HG03520 (cell line): ENCODE data around the gene CDH6.
"Not testable (repeated sequence)": the region's sequence is repeated elsewhere in the genome, so short reads cannot be mapped to it uniquely, and the experiment has no call there.

Experiments
- ATAC-seq: cut with Tn5 transposase; IDR thresholded peaks from one replicate; pipeline ENCODE4 v1.9.1; 2021; ENCODE audit warnings: mild to moderate bottlenecking, moderate library complexity; ENCODE audit not compliant: unreplicated experiment

CDH6 gene

GRCh38 chr5:31322946-31323345 is 129.5 kb downstream of the CDH6 start:
- ATAC-seq: no peak

DNA sequence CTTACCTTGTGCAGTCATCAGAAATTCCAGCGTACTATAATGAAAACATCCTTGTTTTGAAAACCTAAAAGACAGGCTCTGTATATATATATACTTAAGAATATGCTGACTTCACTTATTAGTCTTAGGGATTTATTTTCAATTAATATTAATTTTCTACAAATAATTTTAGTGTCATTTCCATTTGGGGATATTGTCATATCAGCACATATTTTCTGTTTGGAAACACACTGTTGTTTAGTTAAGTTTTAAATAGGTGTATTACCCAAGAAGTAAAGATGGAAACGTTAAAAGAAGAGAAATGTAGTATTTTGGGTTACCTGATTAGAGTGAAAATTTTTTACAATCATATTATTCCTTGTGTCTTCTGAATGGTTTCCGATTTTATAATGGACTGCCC is 131.4 kb downstream of the CDH6 start:
- no peak for ATAC-seq

DNA sequence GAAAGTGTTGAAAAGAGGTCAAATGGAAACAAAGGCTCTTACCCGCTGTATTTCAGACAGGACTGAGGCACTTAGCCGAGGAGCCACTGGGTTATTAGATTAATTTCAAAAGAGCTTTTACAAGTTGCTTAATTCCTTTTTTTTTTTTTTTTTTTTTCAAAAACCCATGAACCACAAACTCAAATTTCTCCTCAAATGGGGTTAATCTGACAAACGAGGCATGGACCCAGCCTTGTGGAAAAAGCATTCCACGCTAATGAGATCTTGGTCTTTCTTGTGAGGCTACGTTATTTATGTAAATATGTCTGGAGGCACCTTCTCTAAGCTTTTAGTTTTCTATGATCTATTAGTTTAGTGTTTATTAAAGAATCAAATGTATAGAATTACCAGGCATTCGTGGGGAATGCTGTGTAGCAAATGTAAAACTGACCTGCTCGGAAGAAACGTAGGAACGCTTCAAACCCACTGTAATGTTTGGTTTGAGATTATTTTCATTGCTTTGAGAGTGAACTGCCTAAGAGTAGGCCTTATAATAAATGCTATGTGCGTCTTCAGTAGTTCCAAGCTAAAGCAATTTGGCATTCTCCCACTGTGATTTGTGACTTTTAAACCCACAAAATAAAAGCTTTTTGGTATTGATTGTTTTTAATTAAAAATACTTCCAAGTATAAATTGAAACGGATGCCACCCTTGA is 134.7 kb downstream of the CDH6 start:
- ATAC-seq: no peak

DNA sequence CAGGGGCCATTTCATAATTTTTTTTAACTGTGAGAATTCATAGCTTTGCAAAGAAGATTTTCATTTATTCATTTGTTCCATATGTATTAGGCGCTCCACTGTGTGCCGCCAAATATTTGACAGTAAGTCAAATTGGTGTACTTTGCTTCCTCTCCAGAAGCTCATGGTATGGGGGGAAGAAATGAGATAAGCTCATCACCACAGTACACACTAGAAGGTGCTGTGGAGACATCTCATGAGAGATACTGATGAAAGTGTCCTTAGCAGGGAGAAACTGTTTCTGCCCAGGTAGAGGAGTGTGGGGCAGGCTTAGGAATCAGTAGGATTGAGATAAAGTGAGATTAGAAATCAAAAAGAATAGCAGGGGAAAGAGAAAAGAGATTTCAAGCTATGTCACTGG is 136.2 kb downstream of the CDH6 start:
- ATAC-seq: no peak

DNA sequence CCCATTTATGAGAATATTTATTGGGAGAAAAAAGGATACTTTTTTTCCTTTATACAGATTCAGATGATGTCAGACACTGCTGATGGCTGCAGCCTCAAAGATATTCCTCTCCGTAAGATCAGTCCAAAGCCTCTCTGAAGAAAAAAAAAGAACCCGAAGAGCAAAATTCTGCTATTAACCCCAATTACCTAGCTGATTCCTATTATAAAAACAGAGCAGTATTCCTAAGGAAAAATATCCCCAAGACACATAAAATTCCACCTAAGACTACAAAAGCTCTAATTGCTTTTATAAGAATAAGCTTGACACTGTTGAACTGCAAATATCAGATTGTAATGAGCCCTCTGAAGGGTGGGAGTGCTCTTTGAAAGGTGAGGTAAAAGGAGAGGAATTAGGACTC is 138.7 kb downstream of the CDH6 start:
- ATAC-seq: no peak

- ATAC-seq: no peak
Observed at GRCh38 chr5:31333475-31333874, 140.0 kb downstream of the CDH6 start.

DNA sequence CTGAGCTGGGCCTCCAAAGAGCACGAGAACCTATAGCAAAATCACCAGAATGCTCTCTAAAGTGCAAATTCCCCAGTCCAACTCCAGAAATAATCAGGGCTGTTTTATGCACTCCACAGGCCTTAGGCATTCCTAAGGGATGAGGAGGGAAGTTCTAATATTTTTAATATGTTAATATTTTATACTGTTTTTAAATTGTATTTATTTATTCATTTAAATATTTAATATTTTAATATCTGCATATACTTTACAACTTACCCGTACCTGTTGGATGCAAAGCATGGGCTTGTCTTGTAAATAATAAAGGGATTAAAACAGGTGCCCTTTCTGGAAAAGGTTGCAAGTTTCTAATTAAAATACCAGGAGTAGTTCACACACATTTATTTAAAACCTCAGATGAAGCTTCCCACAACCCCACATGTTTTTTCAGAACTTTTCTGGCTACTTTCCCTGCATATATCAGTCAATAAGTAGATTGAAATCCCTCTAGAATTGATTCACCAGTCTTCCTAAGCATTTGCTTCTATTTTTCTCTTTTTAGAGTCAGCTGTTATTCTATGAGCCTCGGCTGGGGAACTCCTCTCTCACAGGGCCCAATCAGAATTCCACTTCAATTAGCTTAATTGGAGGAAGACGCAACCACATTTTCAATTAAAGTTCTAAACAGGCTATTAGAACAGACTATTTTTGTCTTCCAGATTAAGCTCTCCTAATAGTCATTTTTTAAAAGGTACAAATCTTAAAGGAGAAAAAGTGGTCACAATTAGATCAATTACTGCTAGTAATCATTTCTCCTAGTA is 140.8 kb downstream of the CDH6 start:
- no peak for ATAC-seq

DNA sequence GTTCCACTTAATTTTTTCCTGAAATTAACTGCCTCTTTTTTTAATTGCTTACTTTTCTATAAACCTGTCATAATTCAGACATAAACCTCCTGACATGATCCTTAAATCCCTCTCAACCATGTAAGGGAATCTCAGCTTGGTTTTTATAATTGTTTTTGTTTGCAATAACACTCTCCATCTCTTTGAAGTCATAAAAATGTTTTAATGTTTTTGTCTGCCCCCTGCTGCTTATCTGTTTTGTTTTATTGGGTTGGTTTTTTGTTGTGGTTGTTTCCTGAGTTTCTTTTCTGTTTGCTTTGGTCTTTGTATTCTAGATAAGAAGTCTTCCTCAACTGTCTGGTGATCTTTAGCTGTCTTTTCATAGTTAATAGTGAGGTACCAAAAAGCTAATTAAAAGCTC is 142.0 kb downstream of the CDH6 start:
- ATAC-seq: no peak

GRCh38 chr5:31343946-31344345 is 150.5 kb downstream of the CDH6 start:
- no peak for ATAC-seq

DNA sequence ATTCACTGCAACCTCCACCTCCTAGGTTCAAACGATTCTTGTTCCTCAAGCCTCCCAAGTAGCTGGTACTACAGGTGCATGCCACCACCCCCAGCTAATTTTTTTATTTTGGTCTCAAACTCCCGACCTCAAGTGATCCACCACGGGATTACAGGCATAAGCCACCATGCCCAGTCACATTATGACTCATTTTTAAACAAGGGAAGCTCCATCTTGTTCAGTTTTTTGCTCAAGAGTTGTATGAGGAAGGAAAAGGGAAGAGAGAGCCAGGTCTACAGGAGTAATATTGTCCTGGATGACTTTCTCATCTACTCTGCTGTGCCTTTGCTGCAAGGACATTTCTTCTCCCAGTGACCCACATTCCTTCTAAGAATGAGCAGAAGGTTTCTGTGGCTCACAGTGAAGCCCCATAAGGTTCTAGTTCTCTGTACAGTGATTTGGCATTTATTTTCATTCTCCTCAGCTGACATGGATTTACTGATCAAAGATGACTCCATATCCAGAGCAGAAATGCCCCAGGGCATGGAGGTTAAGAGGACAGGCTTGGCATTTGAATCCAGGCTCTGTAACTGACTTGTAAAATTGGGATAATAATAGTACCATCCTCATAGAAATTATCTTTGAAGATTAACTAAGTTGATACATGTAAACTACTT is 153.5 kb downstream of the CDH6 start:
- ATAC-seq: no peak

DNA sequence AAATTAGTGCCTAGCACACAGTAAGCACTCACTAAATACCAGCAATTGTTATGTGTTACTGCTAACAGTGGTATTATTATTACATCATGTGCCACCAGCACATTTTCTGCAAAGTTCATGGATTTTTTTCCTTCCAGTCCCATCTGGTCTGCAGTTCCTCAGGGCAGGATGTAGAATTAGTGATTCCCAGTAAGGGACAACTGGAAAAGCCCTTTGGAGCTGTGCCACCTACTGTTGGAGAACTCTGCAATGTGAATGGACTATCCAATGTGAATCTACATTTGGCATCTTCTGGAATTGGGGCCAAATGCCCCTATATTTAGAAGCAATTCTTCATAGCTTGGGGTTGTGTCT is 154.0 kb downstream of the CDH6 start:
- no peak for ATAC-seq

DNA sequence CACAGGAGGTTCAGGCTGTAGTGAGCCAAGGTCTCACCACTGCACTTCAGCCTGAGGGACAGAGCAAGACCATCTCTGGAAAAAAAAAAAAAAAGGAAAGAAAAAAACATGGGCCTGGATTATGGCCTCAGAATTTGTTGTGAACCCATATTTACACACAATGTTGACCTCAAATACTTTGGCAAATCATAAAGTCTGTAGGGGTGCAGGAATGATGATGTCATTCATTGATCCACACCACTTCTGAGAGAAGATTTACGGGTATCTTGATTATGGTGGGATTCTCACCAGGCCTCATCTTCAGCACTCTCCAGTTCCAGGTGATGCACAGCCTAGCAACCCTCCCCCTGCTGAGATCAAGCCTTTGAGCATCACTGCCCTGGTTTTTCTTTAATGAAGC is 156.9 kb downstream of the CDH6 start:
- no peak for ATAC-seq

DNA sequence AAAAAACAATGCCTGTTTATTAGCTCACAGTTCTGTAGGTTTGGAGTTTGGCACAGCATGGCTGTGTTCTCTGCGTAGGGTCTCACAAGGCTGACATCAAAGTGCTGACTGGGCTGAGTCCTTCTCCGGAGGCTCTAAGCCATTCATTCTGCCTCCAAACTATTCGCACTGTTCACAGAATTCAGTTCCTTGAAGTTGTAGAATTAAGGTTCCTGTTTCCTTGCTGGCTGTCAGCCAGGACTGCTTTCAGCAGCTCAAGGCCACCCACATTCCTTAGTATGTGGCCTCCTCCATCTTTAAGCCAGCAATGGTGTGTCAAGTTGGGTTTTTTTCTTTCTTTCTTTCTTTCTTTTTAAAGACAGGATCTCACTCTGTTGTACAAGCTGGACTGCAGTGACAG is 161.9 kb downstream of the CDH6 start:
- ATAC-seq: no peak

- ATAC-seq: no peak
Observed at GRCh38 chr5:31357038-31357437, 163.6 kb downstream of the CDH6 start.

DNA sequence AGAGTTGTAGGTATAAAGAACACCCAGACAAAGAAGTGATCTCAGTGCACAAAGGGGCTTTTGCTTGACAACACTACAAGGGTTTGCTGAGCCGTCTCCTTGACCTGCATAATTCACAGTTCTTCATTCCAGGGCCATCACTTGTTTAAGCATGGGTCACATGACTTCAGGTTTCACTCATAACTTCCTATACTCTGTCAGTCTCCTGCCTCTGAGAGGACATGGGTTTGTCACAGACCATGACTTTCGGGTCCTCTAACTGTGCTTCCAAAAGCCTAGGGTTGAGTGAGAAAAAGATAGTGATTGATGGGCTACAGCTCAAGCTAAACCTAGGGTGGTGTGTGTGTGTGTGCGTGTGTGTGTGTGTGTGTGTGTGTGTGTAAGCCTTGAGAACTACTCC is 166.4 kb downstream of the CDH6 start:
- ATAC-seq: no peak

DNA sequence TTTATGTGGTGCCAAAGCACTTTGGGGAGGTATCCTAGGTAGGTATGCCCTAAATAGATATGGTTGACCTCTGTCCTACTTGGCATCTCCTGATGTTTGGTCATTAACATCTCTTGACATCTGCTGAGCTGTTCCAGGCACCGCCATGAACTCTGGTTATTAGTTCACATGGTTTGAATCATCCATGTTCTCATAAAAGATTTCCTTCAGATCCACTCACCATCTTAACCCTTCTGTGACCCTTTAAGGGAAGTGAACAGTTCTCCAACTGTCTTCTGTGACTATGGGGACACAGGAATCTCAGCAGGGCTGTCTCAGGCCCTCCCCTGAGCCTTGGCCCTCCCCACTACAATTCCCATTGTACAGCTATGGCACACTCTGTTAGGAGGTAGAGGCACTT is 167.7 kb downstream of the CDH6 start:
- ATAC-seq: no peak

GRCh38 chr5:31361704-31362528 is 168.4 kb downstream of the CDH6 start:
- ATAC-seq: not testable (repeated sequence)

GRCh38 chr5:31362529-31362900 is 169.0 kb downstream of the CDH6 start:
- ATAC-seq: no peak

DNA sequence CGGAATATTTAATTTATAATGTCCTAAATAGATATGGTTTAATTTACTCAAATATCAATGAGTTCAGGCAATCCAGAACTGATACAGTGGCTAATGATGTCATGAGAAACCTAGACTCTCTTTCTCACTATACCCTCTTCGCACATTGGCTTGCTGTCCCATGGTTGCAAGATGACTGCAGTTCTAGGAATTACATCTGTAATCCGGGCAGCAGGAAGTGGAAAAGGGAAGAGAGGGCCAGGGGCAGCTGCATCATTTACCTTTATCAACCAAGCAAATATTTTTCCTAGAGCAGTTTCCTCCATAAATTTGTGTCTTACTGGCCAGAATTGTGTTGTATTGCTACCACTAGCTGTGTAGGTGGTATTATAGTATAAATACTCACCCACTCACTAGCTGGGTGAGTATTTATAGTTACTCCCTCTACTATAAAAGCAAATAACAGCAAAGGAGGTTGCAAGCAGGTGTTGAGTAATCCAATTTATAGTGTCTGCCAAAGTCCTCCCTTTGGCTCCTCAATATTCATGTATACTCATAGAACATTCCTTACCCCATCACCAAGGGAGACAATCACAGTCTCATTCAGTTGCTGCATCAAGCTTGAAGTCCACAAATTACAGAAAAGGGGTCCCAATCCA is 169.6 kb downstream of the CDH6 start:
- no peak for ATAC-seq

GRCh38 chr5:31364881-31365636 is 171.6 kb downstream of the CDH6 start:
- ATAC-seq: no peak
